HEK293T (cell line): ENCODE measurements around the gene CELF5.

ENCODE experiments used
- ELF4 ChIP-seq: fragments of 450-650 bp; IDR thresholded peaks from 2 replicates; pipeline ENCODE4 v1.6.1; 2017; ENCODE audit warnings: antibody characterized with exemption
- PKNOX1 ChIP-seq: fragments of 450-650 bp; IDR thresholded peaks from 2 replicates; pipeline ENCODE4 v1.6.1; 2016

DNA sequence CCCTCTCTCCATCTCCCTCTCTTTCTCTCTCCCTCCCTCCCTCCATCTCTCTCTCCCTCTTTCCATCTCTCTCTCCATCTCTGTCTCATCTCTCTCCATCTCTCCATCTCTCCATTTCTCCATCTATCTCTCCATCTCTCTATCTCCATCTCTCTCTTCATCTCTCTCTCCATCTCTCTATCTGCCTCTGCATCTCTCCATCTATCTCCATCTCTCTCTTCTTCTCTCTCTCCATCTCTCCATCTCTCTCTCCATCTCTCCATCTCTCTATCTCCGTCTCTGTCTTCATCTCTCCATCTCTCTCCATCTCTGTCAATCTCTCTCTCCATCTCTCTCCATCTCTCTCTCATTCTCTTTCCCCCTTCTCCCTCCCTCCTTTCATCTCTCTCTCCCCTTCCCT is 85.8 kb downstream of the CELF5 start:
- TF ChIP-seq PKNOX1 (no peak), ELF4 (no peak)
